HUES48 (cell line): Measurements from ENCODE around the gene RNF111.
"Not testable (repeated sequence)": the region's sequence is repeated elsewhere in the genome, so short reads cannot be mapped to it uniquely, and the experiment has no call there.

ENCODE experiments used
- H3K27ac ChIP-seq: one replicate; pipeline ENCODE4 v1.7.0; 2013; ENCODE audit warnings: low read depth, low read length, inconsistent platforms
- H3K27me3 ChIP-seq: 2 replicates; pipeline ENCODE4 v1.6.1; 2013; ENCODE audit warnings: mild to moderate bottlenecking, low read length; ENCODE audit not compliant: control insufficient read depth, insufficient read depth
- H3K36me3 ChIP-seq: 2 replicates; pipeline ENCODE4 v1.6.1; 2013; ENCODE audit warnings: low read length; ENCODE audit not compliant: control insufficient read depth, insufficient read depth
- H3K4me1 ChIP-seq: 2 replicates; pipeline ENCODE4 v1.6.1; 2013; ENCODE audit warnings: mild to moderate bottlenecking, low read length; ENCODE audit not compliant: control insufficient read depth, insufficient read depth
- H3K4me3 ChIP-seq: 2 replicates; pipeline ENCODE4 v1.5.1; 2013; ENCODE audit warnings: mild to moderate bottlenecking, low read depth, low read length
- H3K9ac ChIP-seq: 2 replicates; pipeline ENCODE4 v1.6.1; 2013; ENCODE audit warnings: mild to moderate bottlenecking, low read depth, low read length, moderate library complexity
- H3K9me3 ChIP-seq: 2 replicates; pipeline ENCODE4 v1.6.1; 2013; ENCODE audit warnings: low read length; ENCODE audit not compliant: control insufficient read depth, insufficient read depth

Gene RNF111

DNA sequence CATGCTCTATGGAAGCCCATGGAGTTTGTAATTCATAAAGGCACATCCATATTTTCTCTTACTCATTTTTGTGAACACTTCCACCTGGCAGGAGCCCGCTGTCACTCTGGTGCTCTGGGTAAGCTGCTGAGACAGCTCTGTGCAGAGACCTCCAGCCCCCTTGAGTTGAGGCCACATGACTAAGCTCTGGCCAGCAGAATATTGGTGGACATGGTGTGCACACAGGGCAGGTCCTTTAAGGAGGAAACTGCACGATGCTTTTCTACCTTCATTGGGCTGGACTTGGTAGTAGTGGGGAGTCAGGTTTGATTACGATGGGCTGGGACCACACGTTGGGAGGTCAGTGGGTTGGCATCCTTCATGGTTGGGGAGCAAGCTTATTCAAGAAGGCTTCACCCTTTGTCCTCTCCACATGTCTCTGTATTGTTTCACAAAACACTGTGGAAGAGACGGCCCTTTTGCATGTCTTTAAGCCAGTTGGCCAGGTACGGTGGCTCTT is 146.5 kb downstream of the RNF111 start:
- Histone ChIP-seq H3K27me3 (no peaks in the 10 kb centered on the region), H3K9me3 (peaks cover 3% of the 10 kb centered on the region; the same call in 1 of the 2 replicates), H3K4me1 (no peaks in the 10 kb centered on the region), H3K4me3 (no peak overlapping the region), H3K36me3 (peaks cover 89% of the 10 kb centered on the region), H3K27ac (no peak overlapping the region), H3K9ac (no peak overlapping the region)

GRCh38 chr15:59137566-59137965 is 150.1 kb downstream of the RNF111 start:
- no peaks in the 10 kb centered on the region; the same call in 1 of the 2 replicates for H3K4me1 ChIP-seq
- peaks cover 84% of the 10 kb centered on the region for H3K36me3 ChIP-seq
- H3K27me3 ChIP-seq: no peaks in the 10 kb centered on the region
- no peak overlapping the region for H3K9ac ChIP-seq
- H3K9me3 ChIP-seq: no peaks in the 10 kb centered on the region
- no peak overlapping the region for H3K4me3 ChIP-seq
- H3K27ac ChIP-seq: no peak overlapping the region

- Histone ChIP-seq H3K9ac (no peak overlapping the region), H3K4me3 (no peak overlapping the region), H3K27me3 (no peaks in the 10 kb centered on the region), H3K27ac (no peak overlapping the region), H3K9me3 (no peaks in the 10 kb centered on the region), H3K4me1 (no peaks in the 10 kb centered on the region; the same call in 1 of the 2 replicates), H3K36me3 (peaks cover 83% of the 10 kb centered on the region)
These were observed 150.8 kb downstream of the RNF111 start for GRCh38 chr15:59138243-59138642.

- Histone ChIP-seq H3K4me1 (no peaks in the 10 kb centered on the region; the same call in 1 of the 2 replicates), H3K27me3 (no peaks in the 10 kb centered on the region), H3K9ac (no peak overlapping the region), H3K36me3 (peaks cover 66% of the 10 kb centered on the region), H3K9me3 (no peaks in the 10 kb centered on the region), H3K4me3 (no peak overlapping the region), H3K27ac (no peak overlapping the region)
These were observed 153.2 kb downstream of the RNF111 start for GRCh38 chr15:59140422-59141226.

DNA sequence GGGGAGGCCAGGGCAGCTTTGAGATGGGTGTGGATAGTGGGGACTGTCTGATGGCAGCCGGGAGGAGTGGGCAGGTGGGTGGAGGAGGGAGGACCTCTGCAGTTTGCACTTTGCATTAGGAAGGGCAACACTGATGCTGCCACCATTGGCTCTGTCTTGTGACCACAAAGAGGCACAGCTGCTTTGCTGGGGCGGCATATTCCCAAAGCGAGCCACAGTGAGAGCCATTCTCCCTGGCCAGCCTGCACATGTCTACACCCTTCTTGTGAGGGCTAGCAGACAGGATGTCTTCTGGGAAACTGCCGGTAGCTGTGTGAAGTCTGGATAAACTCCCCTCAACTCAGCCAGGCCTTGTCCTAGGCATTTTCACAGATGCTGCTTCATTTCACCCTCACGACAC is 155.8 kb downstream of the RNF111 start:
- Histone ChIP-seq H3K4me3 (no peak overlapping the region), H3K27ac (no peak overlapping the region), H3K27me3 (no peaks in the 10 kb centered on the region), H3K9ac (no peak overlapping the region), H3K4me1 (peaks cover 8% of the 10 kb centered on the region), H3K36me3 (peaks cover 58% of the 10 kb centered on the region), H3K9me3 (no peaks in the 10 kb centered on the region)

DNA sequence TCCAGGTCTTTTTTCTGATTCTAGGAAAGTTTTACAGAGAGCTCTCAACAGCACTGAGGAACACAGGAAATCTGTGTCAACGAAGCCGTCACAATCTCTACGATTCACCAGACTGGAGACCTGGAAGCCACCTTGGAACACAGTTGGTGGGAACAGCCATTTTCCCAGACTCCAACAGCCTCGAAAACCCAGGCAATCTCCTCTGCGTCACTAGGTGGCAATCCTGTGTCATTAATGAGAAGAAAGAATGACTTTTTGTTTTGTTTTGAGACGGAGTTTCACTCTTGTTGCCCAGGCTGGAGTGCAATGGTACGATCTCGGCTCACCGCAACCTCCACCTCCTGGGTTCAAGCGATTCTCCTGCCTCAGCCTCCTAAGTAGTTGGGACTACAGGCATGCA is 157.1 kb downstream of the RNF111 start:
- not testable (repeated sequence) for H3K27me3 ChIP-seq, H3K4me3 ChIP-seq, H3K9ac ChIP-seq, H3K27ac ChIP-seq, H3K9me3 ChIP-seq
- H3K4me1 ChIP-seq: peaks cover 13% of the 10 kb centered on the region
- peaks cover 49% of the 10 kb centered on the region for H3K36me3 ChIP-seq
